H1 (cell line): ENCODE measurements around the gene ADAMTS13. TPM values are rescaled to one million over a fixed set of nuclear protein-coding genes. Genes with fewer than 3 reads are reported as not detected.
A peak's percentile ranks its signal among the peaks of the same experiment; 100 is the strongest.

Experiments used
- CTCF ChIA-PET: fragments of 300-600 bp; sonication (Branson Sonifier 250); formaldehyde crosslinking; loops from one replicate; lab custom pipeline; 2021; ENCODE audit not compliant: partially characterized antibody; lab: Charles Lee
- POLR2A ChIA-PET: fragments of 300-600 bp; sonication (Branson Sonifier 250); formaldehyde crosslinking; loops from one replicate; lab custom pipeline; 2021; ENCODE audit warnings: inconsistent platforms; ENCODE audit not compliant: partially characterized antibody; lab: Charles Lee
- DNase-seq, 2 experiments: peaks; one replicate each; pipeline versions ENCODE4 v3.0.0 to v3.0.0-alpha.2; 2010 to 2022; ENCODE audit warnings: low spot score in 2 of 2, low read depth in 1 of 2, mixed read lengths in 1 of 2
- FAIRE-seq: peaks from 2 replicates; lab custom pipeline; 2011; peaks lifted over from hg19 to GRCh38; lab: Jason Lieb, UNC
- H2AFZ ChIP-seq: 2 replicates; pipeline ENCODE4 v1.8.1; 2012; ENCODE audit warnings: low read length, inconsistent platforms
- H2AK5ac ChIP-seq: 2 replicates; pipeline ENCODE4 v1.6.1; 2013; ENCODE audit warnings: low read depth, low read length
- H2BK120ac ChIP-seq: replicated peaks from 2 replicates; pipeline ENCODE3; 2013; ENCODE audit warnings: low read depth, low read length, inconsistent platforms
- H2BK12ac ChIP-seq: 2 replicates; pipeline ENCODE4 v1.6.1; 2013; ENCODE audit warnings: low read depth, low read length
- H2BK15ac ChIP-seq: 2 replicates; pipeline ENCODE4 v1.6.1; 2013; ENCODE audit warnings: low read length
- H2BK20ac ChIP-seq: 2 replicates; pipeline ENCODE4 v1.6.1; 2013; ENCODE audit warnings: low read length
- H2BK5ac ChIP-seq: 2 replicates; pipeline ENCODE4 v1.6.1; 2013; ENCODE audit warnings: low read depth, low read length
- H3K14ac ChIP-seq: 2 replicates; pipeline ENCODE4 v1.6.1; 2013; ENCODE audit warnings: inconsistent platforms; ENCODE audit not compliant: insufficient read length
- H3K18ac ChIP-seq: 2 replicates; pipeline ENCODE4 v1.6.1; 2013; ENCODE audit warnings: low read length; ENCODE audit errors: extremely low read depth
- H3K23ac ChIP-seq: 2 replicates; pipeline ENCODE4 v1.6.1; 2013; ENCODE audit warnings: inconsistent platforms; ENCODE audit not compliant: insufficient read length
- H3K23me2 ChIP-seq: 2 replicates; pipeline ENCODE4 v1.6.1; 2013; ENCODE audit warnings: low read depth, low read length
- H3K27ac ChIP-seq: 2 replicates; pipeline ENCODE4 v1.6.1; 2011; ENCODE audit warnings: low read depth, low read length, inconsistent platforms
- H3K27me3 ChIP-seq, 4 experiments: replicated peaks in 1 of 4; 1 replicate in 1 of 4; 2 replicates in 3 of 4; pipeline versions ENCODE4 v1.6.1 to v1.8.1; 2011 to 2013; ENCODE audit warnings: low read length in 3 of 4, mild to moderate bottlenecking in 3 of 4, inconsistent platforms in 2 of 4, mixed read lengths in 2 of 4, moderate library complexity in 1 of 4; ENCODE audit not compliant: control insufficient read depth in 3 of 4, insufficient read depth in 3 of 4; ENCODE audit errors: extremely low read depth in 1 of 4
- H3K36me3 ChIP-seq, 4 experiments: 2 replicates each; pipeline versions ENCODE4 v1.6.1 to v1.8.1; 2011 to 2013; ENCODE audit warnings: mild to moderate bottlenecking in 4 of 4, low read length in 3 of 4, moderate library complexity in 2 of 4, control low read depth in 1 of 4, inconsistent platforms in 1 of 4; ENCODE audit not compliant: insufficient read depth in 4 of 4, control insufficient read depth in 2 of 4
- H3K4ac ChIP-seq: replicated peaks from 2 replicates; pipeline ENCODE3; 2013; ENCODE audit warnings: low read length, low read depth, mixed read lengths, inconsistent platforms; ENCODE audit not compliant: insufficient read length
- H3K4me1 ChIP-seq, 4 experiments: replicated peaks in 1 of 4; 1 replicate in 1 of 4; 2 replicates in 3 of 4; pipeline versions ENCODE4 v1.6.1 to v1.8.1; 2011 to 2013; ENCODE audit warnings: low read length in 3 of 4, inconsistent platforms in 2 of 4, mixed read lengths in 1 of 4; ENCODE audit not compliant: insufficient read depth in 4 of 4, control insufficient read depth in 3 of 4
- H3K4me2 ChIP-seq, 2 experiments: 2 replicates each; pipeline versions ENCODE4 v1.6.1 to v1.8.1; 2011 to 2013; ENCODE audit warnings: low read depth in 2 of 2, low read length in 2 of 2, control low read depth in 1 of 2, inconsistent platforms in 1 of 2, mild to moderate bottlenecking in 1 of 2; ENCODE audit not compliant: insufficient read depth in 1 of 2
- H3K4me3 ChIP-seq, 4 experiments: fragments of 200-600, 300-600 bp in 1 of 4; sonication (generic), shearing (Covaris generic), sonication (Bioruptor Twin) in 1 of 4; 2 replicates each; pipeline versions ENCODE4 v1.5.1 to v1.8.1; 2011 to 2016; ENCODE audit warnings: low read length in 4 of 4, low read depth in 3 of 4, control low read depth in 2 of 4, inconsistent platforms in 2 of 4, mild to moderate bottlenecking in 2 of 4, mixed read lengths in 1 of 4, moderate library complexity in 1 of 4; ENCODE audit not compliant: insufficient read depth in 2 of 4; ENCODE audit errors: extremely low read depth in 1 of 4
- H3K56ac ChIP-seq: replicated peaks from 2 replicates; pipeline ENCODE3; 2013; ENCODE audit warnings: low read depth, mild to moderate bottlenecking, mixed read lengths, low read length, inconsistent platforms; ENCODE audit not compliant: insufficient read length
- H3K79me1 ChIP-seq: 2 replicates; pipeline ENCODE4 v1.6.1; 2013; ENCODE audit warnings: low read depth, low read length, control low read depth
- H3K79me2 ChIP-seq, 2 experiments: 2 replicates each; pipeline versions ENCODE4 v1.6.1 to v1.8.1; 2012 to 2013; ENCODE audit warnings: low read length in 2 of 2, mild to moderate bottlenecking in 2 of 2, inconsistent platforms in 1 of 2; ENCODE audit not compliant: insufficient read depth in 2 of 2, control insufficient read depth in 1 of 2
- H3K9ac ChIP-seq, 4 experiments: replicated peaks in 1 of 4; 1 replicate in 1 of 4; 2 replicates in 3 of 4; pipeline versions ENCODE4 v1.6.1 to v1.8.1; 2011 to 2013; ENCODE audit warnings: low read depth in 3 of 4, low read length in 3 of 4, control low read depth in 2 of 4, mild to moderate bottlenecking in 2 of 4, moderate library complexity in 2 of 4, inconsistent platforms in 1 of 4; ENCODE audit errors: extremely low read depth in 1 of 4
- H3K9me3 ChIP-seq, 2 experiments: 2 replicates each; pipeline versions ENCODE4 v1.6.1 to v1.8.1; 2012 to 2013; ENCODE audit warnings: mild to moderate bottlenecking in 2 of 2, moderate library complexity in 2 of 2, control low read depth in 1 of 2, inconsistent platforms in 1 of 2, low read depth in 1 of 2, low read length in 1 of 2, mixed read lengths in 1 of 2; ENCODE audit not compliant: insufficient read depth in 2 of 2
- H4K20me1 ChIP-seq, 2 experiments: replicated peaks in 1 of 2; 2 replicates each; pipeline versions ENCODE3 to v1.8.1; 2011 to 2013; ENCODE audit warnings: inconsistent platforms in 2 of 2, low read length in 2 of 2, mild to moderate bottlenecking in 1 of 2; ENCODE audit not compliant: insufficient read depth in 2 of 2, control insufficient read depth in 1 of 2
- H4K5ac ChIP-seq: 2 replicates; pipeline ENCODE4 v1.6.1; 2013; ENCODE audit warnings: low read length, low read depth, mixed read lengths, inconsistent platforms; ENCODE audit not compliant: insufficient read length
- H4K8ac ChIP-seq: 2 replicates; pipeline ENCODE4 v1.8.0; 2013; ENCODE audit warnings: mild to moderate bottlenecking, moderate library complexity, low read length, inconsistent platforms; ENCODE audit not compliant: insufficient read depth; ENCODE audit errors: extremely low read depth
- H4K91ac ChIP-seq: replicated peaks from 2 replicates; pipeline ENCODE3; 2013; ENCODE audit warnings: low read length, mixed read lengths, inconsistent platforms; ENCODE audit not compliant: insufficient read length
- CHD1 ChIP-seq: IDR thresholded peaks from 2 replicates; pipeline ENCODE4 v1.6.1; 2012; ENCODE audit warnings: low read depth, low read length, improper control_type of control experiment
- CHD2 ChIP-seq: IDR thresholded peaks from 2 replicates; pipeline ENCODE4 v1.6.1; 2012; ENCODE audit warnings: low read length, improper control_type of control experiment
- GTF2F1 ChIP-seq: IDR thresholded peaks from 2 replicates; pipeline ENCODE4 v1.6.1; 2012; ENCODE audit warnings: low read depth, low read length, improper control_type of control experiment, borderline replicate concordance
- NRF1 ChIP-seq: IDR thresholded peaks from 2 replicates; pipeline ENCODE4 v1.6.1; 2011; ENCODE audit warnings: mild to moderate bottlenecking, low read depth, low read length, improper control_type of control experiment
- RBBP5 ChIP-seq: IDR thresholded peaks from 2 replicates; pipeline ENCODE4 v1.7.1; 2012; ENCODE audit warnings: low read depth, mild to moderate bottlenecking, inconsistent platforms, low read length, moderate library complexity, borderline replicate concordance
- TAF7 ChIP-seq: optimal IDR thresholded peaks from 2 replicates; pipeline ENCODE3; 2011; ENCODE audit warnings: low read depth, mild to moderate bottlenecking, inconsistent platforms, low read length, moderate library complexity, borderline replicate concordance
- USF2 ChIP-seq: IDR thresholded peaks from 2 replicates; pipeline ENCODE4 v1.6.1; 2011; ENCODE audit warnings: low read length, improper control_type of control experiment
- WGBS, 2 experiments: shearing (Covaris generic) in 1 of 2; methylation state at CpG; one replicate each; pipeline versions ENCODE4 v1.1.6 to v1.1.7; 2013 to 2015; ENCODE audit warnings: low lambda C conversion rate in 2 of 2, mixed read lengths in 2 of 2, inconsistent platforms in 1 of 2, low coverage in 1 of 2, missing lambda C conversion rate in 1 of 2; ENCODE audit not compliant: insufficient replicate concordance in 2 of 2, insufficient coverage in 1 of 2, insufficient read length in 1 of 2; ENCODE audit errors: extremely low coverage in 1 of 2, missing lambda C conversion rate in 1 of 2; 5-methylcytosine and 5-hydroxymethylcytosine counted together
- polyA plus RNA-seq, 7 experiments: library from polyadenylated mRNA; depleted of rRNA in 3 of 7; stranded (reverse) in 5 of 7; unstranded in 2 of 7; fragments of >200 nt in 5 of 7; fragments of 200-250 nt in 2 of 7; gene quantifications; 1 replicate in 5 of 7; 2 replicates in 1 of 7; 4 replicates in 1 of 7; pipeline versions ENCODE4 v1.2.1 to v1.2.3, GENCODE V29; 2011 to 2013; ENCODE audit warnings: missing spikeins in 2 of 7, mixed read lengths in 2 of 7
- total RNA-seq: library from RNA; stranded (reverse); fragmentation: NEBNext Ultra II Directional; extraction: Animal tissue kit (Norgen Biotek cat#: 25700); gene quantifications from 2 replicates; pipeline ENCODE4 v1.2.1, GENCODE V29; 2021
- TF ChIP-seq, protein P1 (sequence below), 3 experiments: IDR thresholded peaks; 1 replicate in 2 of 3; 2 replicates in 1 of 3; pipeline versions ENCODE4 v1.5.1 to v1.6.1; 2011; ENCODE audit warnings: low read length in 3 of 3, mild to moderate bottlenecking in 3 of 3, inconsistent platforms in 2 of 3, low read depth in 1 of 3, moderate library complexity in 1 of 3; ENCODE audit not compliant: insufficient read depth in 1 of 3; ENCODE audit errors: control extremely low read depth in 1 of 3

Gene ADAMTS13
- total and polyA plus RNA-seq, 2 of the 8 experiments (the other 6 are each of a cell fraction or from before 2014, with no cell fraction given) = 4.4 to 5.8 TPM

DNA sequence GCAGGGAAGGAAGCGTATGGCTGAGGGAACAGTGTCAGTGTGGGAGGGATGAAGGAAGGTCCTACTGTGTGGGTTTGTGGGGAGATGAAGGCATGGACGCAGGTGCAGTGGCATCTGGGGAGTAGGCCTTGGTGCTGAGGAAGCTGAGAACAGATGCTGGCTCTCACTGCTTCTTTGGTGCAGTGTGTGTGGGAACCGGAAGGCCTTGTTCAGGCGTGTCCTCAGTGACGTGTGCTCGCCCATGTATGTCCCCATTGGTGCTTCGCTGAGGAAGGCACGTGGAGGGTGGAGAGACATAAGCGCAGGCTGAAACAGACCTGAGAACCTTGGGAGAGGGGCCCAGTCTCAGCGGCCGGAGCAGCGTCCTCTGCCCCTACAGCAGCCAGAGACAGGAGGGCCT lies 18.7 kb downstream of the ADAMTS13 start:
- Histone ChIP-seq H2AK5ac (0 out of 2 replicates have a peak overlapping the region, but pooled peaks have one; percentile 39), H3K4ac (no peak overlapping the region), H3K23ac (no peak overlapping the region), H3K9ac (no peak overlapping the region), H4K8ac (no peak overlapping the region; the same call in 1 of the 2 replicates), H2BK15ac (peak overlapping the region; percentile 72; the same call in 1 of the 2 replicates), H3K4me1 (no peaks in the 10 kb centered on the region), H2BK5ac (no peak overlapping the region), H3K23me2 (no peaks in the 10 kb centered on the region), H2BK12ac (peak overlapping the region; percentile 55; the same call in 1 of the 2 replicates), H2BK120ac (no peak overlapping the region), H3K9me3 (no peaks in the 10 kb centered on the region), H3K27ac (no peak overlapping the region; the same call in 1 of the 2 replicates), H3K4me3 (no peak overlapping the region), H3K79me2 (no peaks in the 10 kb centered on the region), H3K27me3 (no peaks in the 10 kb centered on the region), H3K56ac (no peak overlapping the region), H3K36me3 (no peaks in the 10 kb centered on the region), H2BK20ac (no peak overlapping the region), H3K14ac (no peak overlapping the region), H3K4me2 (no peak overlapping the region), H3K18ac (no peak overlapping the region), H4K20me1 (peaks cover 0 to 4% of the 10 kb centered on the region in 2 experiments), H4K91ac (no peak overlapping the region), H3K79me1 (no peaks in the 10 kb centered on the region), H4K5ac (no peak overlapping the region), H2AFZ (no peak overlapping the region)
- no peak for FAIRE-seq
- 96% methylated on average over 12 of the region's 12 CpGs; no CpG with 5 or more reads in 1 of the 2 experiments for WGBS, 2 experiments
- ChIA-PET CTCF (interaction anchor here (0.7 to 2.2 kb wide), 4 partner anchors 9 to 27 kb away, joined by 3 to 8 read pairs (median 5); no protein-coding TSS in a partner anchor), POLR2A (interaction anchor here (2.9 kb wide), 1 partner anchor 89 kb away, joined by 7 read pairs; no protein-coding TSS in a partner anchor)
- DNase-seq = no peak
- no peak for TF ChIP-seq NRF1
- no peak for TF ChIP-seq USF2
- no peak for TF ChIP-seq TAF7
- TF ChIP-seq, protein P1, sequence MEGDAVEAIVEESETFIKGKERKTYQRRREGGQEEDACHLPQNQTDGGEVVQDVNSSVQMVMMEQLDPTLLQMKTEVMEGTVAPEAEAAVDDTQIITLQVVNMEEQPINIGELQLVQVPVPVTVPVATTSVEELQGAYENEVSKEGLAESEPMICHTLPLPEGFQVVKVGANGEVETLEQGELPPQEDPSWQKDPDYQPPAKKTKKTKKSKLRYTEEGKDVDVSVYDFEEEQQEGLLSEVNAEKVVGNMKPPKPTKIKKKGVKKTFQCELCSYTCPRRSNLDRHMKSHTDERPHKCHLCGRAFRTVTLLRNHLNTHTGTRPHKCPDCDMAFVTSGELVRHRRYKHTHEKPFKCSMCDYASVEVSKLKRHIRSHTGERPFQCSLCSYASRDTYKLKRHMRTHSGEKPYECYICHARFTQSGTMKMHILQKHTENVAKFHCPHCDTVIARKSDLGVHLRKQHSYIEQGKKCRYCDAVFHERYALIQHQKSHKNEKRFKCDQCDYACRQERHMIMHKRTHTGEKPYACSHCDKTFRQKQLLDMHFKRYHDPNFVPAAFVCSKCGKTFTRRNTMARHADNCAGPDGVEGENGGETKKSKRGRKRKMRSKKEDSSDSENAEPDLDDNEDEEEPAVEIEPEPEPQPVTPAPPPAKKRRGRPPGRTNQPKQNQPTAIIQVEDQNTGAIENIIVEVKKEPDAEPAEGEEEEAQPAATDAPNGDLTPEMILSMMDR (IDR thresholded peaks at IDR 0.05; ENCODE audit: control extremely low read depth in 1 of 3, insufficient read depth in 1 of 3, low read depth in 1 of 3, low read length in 3 of 3) = no peak
- TF ChIP-seq CHD1 = no peak
- TF ChIP-seq CHD2 = no peak
- TF ChIP-seq RBBP5 = no peak
- no peak for TF ChIP-seq GTF2F1
